Stimulated activated CD8-positive, alpha-beta memory T cell treated with anti-CD3 and anti-CD28 coated beads, Interleukin-15, amount 100 ng/mL, for 1 hour (primary cell): ENCODE measurements around the gene LRP1B.
"Not testable (repeated sequence)": the region's sequence is repeated elsewhere in the genome, so short reads cannot be mapped to it uniquely, and the experiment has no call there.

Source experiments
- DNase-seq: peaks from one replicate; pipeline ENCODE4 v3.0.0-alpha.2; 2020; ENCODE audit warnings: low read depth

Gene LRP1B

GRCh38 chr2:141015341-141016047 is 1115.3 kb downstream of the LRP1B start:
- DNase-seq: no peak

- DNase-seq: no peak
Observed at GRCh38 chr2:141003967-141004657, 1126.7 kb downstream of the LRP1B start.

GRCh38 chr2:141001750-141002149 is 1129.1 kb downstream of the LRP1B start:
- DNase-seq: no peak

GRCh38 chr2:140998577-140998976 is 1132.2 kb downstream of the LRP1B start:
- DNase-seq: no peak

GRCh38 chr2:140998017-140998416 is 1132.8 kb downstream of the LRP1B start:
- no peak for DNase-seq

- no peak for DNase-seq
Observed at GRCh38 chr2:140994856-140995255, 1136.0 kb downstream of the LRP1B start.

- no peak for DNase-seq
Observed at GRCh38 chr2:140990416-140990815, 1140.4 kb downstream of the LRP1B start.

GRCh38 chr2:140988597-140988996 is 1142.2 kb downstream of the LRP1B start:
- DNase-seq: no peak

- no peak for DNase-seq
Observed at GRCh38 chr2:140986456-140986855, 1144.4 kb downstream of the LRP1B start.

GRCh38 chr2:140975237-140975636 is 1155.6 kb downstream of the LRP1B start:
- no peak for DNase-seq

- no peak for DNase-seq
Observed at GRCh38 chr2:140972724-140973123, 1158.1 kb downstream of the LRP1B start.

- DNase-seq: not testable (repeated sequence)
Observed at GRCh38 chr2:140964324-140964723, 1166.5 kb downstream of the LRP1B start.

- DNase-seq: no peak
Observed at GRCh38 chr2:140949932-140950331, 1180.9 kb downstream of the LRP1B start.

- no peak for DNase-seq
Observed at GRCh38 chr2:140947236-140947635, 1183.6 kb downstream of the LRP1B start.

- DNase-seq: no peak
Observed at GRCh38 chr2:140943867-140944266, 1186.9 kb downstream of the LRP1B start.

- no peak for DNase-seq
Observed at GRCh38 chr2:140942284-140942683, 1188.5 kb downstream of the LRP1B start.

GRCh38 chr2:140929849-140930248 is 1201.0 kb downstream of the LRP1B start:
- DNase-seq: no peak

GRCh38 chr2:140918426-140918825 is 1212.4 kb downstream of the LRP1B start:
- DNase-seq: no peak

- DNase-seq: no peak
Observed at GRCh38 chr2:140916410-140916809, 1214.4 kb downstream of the LRP1B start.

- DNase-seq: no peak
Observed at GRCh38 chr2:140910683-140911082, 1220.1 kb downstream of the LRP1B start.

- DNase-seq: no peak
Observed at GRCh38 chr2:140905083-140905781, 1225.6 kb downstream of the LRP1B start.

- no peak for DNase-seq
Observed at GRCh38 chr2:140895378-140895777, 1235.4 kb downstream of the LRP1B start.

- no peak for DNase-seq
Observed at GRCh38 chr2:140893685-140894084, 1237.1 kb downstream of the LRP1B start.
